GM12874 (cell line): ENCODE results near the gene ARID5B.

ENCODE experiments used
- TF ChIP-seq, protein P1 (sequence below): IDR thresholded peaks from 2 replicates; pipeline ENCODE4 v1.5.1; 2011; ENCODE audit warnings: low read depth, mild to moderate bottlenecking, control low read depth, low read length, moderate library complexity; ENCODE audit not compliant: insufficient read depth

The ARID5B gene

GRCh38 chr10:61923210-61923949 lies 21.9 kb downstream of the ARID5B start:
- TF ChIP-seq, protein P1, sequence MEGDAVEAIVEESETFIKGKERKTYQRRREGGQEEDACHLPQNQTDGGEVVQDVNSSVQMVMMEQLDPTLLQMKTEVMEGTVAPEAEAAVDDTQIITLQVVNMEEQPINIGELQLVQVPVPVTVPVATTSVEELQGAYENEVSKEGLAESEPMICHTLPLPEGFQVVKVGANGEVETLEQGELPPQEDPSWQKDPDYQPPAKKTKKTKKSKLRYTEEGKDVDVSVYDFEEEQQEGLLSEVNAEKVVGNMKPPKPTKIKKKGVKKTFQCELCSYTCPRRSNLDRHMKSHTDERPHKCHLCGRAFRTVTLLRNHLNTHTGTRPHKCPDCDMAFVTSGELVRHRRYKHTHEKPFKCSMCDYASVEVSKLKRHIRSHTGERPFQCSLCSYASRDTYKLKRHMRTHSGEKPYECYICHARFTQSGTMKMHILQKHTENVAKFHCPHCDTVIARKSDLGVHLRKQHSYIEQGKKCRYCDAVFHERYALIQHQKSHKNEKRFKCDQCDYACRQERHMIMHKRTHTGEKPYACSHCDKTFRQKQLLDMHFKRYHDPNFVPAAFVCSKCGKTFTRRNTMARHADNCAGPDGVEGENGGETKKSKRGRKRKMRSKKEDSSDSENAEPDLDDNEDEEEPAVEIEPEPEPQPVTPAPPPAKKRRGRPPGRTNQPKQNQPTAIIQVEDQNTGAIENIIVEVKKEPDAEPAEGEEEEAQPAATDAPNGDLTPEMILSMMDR: no peak

DNA sequence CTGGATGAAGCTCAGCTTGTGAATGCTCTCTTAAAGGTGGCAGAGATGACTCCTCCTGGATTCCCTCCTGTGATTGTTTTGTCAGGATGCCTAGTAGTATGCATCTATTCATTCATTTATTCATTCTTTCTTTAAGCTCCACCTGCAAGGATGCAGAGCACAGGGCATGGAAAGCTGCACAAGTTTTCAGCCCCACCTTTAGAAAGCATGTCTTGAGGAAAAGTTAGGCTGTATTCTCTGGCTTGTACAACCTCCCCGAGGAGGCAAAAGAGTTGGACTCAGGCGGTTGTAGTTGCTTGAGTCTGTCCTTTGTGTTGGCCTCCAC lies 22.4 kb downstream of the ARID5B start:
- TF ChIP-seq, protein P1: no peak

DNA sequence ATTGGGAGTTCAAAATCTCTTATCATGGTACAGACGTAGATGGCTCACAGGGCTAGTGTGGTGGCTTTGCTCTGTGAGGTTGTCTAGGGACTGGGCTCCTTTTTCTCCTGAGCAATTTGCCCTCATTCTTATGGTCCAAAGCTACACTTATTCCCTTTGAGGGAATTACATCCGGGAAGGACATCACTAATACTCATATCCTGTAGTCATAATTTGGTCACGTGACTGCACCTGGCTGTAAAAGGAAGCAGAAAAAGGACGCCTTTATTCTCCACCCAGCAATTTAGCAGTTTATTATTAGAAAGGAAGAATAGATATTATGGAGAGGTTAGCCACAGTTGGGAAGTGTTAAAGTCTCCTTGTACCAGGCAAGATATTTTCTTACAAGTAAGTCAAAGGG lies 28.1 kb downstream of the ARID5B start:
- TF ChIP-seq, protein P1: no peak

DNA sequence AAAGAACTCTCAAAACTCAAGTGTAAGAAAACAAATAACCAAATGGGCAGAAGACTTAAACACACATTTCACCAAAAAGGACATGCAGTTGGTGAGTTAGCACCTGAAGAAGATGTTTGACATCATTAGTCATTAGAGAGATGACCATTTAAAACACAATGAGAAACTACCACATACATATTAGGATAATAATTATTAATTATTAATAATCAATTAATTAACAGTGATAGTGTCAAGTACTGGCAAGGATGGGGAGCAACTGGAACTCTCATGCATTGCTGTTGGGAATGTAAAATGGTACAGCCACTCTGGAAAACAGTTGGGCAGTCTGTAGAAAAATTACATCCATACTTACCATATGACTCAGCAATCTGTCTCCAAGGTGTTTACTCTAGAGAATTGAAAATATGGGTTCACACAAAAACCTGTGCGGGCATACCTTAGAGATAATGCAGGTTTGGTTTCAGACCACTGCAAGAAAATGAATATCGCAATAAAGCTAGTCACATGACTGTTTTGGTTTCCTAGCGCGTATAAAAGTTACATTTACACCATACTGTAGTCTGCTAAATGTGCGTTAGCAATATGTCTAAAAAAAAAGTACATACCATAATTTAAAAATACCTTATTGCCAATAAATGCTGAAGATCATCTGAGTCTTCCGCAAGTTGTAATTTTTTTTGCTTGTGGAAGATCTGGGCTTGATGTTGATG lies 30.3 kb downstream of the ARID5B start:
- TF ChIP-seq, protein P1: no peak

- TF ChIP-seq, protein P1: no peak
These were observed 32.5 kb downstream of the ARID5B start for GRCh38 chr10:61933859-61934555.

DNA sequence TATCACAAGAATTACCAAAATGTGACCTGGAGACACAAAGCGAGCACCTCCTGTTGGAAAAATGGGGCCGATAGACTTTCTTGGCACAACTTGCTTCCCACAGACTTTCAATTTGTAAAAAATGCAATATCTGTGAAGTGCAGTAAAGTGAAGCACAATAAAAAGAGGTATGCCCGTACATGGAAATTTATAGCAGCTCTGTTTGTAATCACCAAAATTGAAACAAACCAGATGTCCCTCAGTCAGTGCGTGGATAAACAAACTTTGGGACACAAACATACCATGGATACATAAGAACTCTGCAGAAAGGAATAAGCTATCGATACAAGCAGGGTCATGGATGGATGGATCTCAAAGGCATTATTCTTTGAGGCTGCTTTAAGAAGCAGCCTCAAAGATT lies 33.6 kb downstream of the ARID5B start:
- TF ChIP-seq, protein P1: no peak

DNA sequence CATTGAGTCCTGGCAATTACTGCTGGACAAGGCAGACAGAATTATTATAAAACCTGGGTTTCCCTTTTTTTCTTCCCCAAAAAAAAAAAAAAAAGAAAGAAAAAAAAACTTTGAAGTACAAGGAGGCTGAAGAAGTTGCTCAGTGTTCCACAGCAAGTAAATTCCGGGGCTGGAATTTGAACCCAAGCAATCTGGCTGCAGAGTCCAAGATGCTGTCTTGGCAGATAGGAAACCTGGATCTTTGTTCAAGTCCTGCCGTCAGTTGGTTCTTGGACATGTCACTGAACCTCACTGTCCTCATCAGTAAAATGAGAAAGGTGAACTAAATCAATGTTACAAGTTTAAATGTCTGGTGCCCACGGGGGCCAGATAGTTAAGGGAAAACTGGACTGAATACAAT lies 35.3 kb downstream of the ARID5B start:
- TF ChIP-seq, protein P1: no peak
